Measurements from ENCODE around the gene ATP2C2.
"Not testable (repeated sequence)": the region's sequence is repeated elsewhere in the genome, so short reads cannot be mapped to it uniquely, and the experiment has no call there.

ATP2C2 gene

GRCh38 chr16:84341528-84342295 is 26.6 kb upstream of the ATP2C2 start:
- DNase-seq, result no peak

GRCh38 chr16:84343800-84344199 is 24.5 kb upstream of the ATP2C2 start:
- DNase-seq, result not testable (repeated sequence)

- no peak for DNase-seq
Observed at GRCh38 chr16:84344781-84345180, 23.6 kb upstream of the ATP2C2 start.

- no peak for DNase-seq
Observed at GRCh38 chr16:84347161-84347560, 21.2 kb upstream of the ATP2C2 start.

GRCh38 chr16:84348386-84348888 is 19.9 kb upstream of the ATP2C2 start:
- DNase-seq, result no peak

- no peak for DNase-seq
Observed at GRCh38 chr16:84349862-84350684, 18.3 kb upstream of the ATP2C2 start.

GRCh38 chr16:84350685-84351400 is 17.5 kb upstream of the ATP2C2 start:
- DNase-seq, result no peak

GRCh38 chr16:84351630-84352029 is 16.7 kb upstream of the ATP2C2 start:
- DNase-seq, result no peak

GRCh38 chr16:84354306-84354705 is 14.0 kb upstream of the ATP2C2 start:
- no peak for DNase-seq

GRCh38 chr16:84355149-84355548 is 13.2 kb upstream of the ATP2C2 start:
- no peak for DNase-seq

GRCh38 chr16:84356176-84356575 is 12.2 kb upstream of the ATP2C2 start:
- DNase-seq, result no peak

- no peak for DNase-seq
Observed at GRCh38 chr16:84356591-84357116, 11.7 kb upstream of the ATP2C2 start.

- DNase-seq, result no peak
Observed at GRCh38 chr16:84357191-84357651, 11.1 kb upstream of the ATP2C2 start.

GRCh38 chr16:84358601-84359295 is 9.6 kb upstream of the ATP2C2 start:
- DNase-seq, result no peak

GRCh38 chr16:84359326-84359725 is 9.0 kb upstream of the ATP2C2 start:
- no peak for DNase-seq

GRCh38 chr16:84360170-84360569 is 8.2 kb upstream of the ATP2C2 start:
- no peak for DNase-seq

GRCh38 chr16:84360748-84361147 is 7.6 kb upstream of the ATP2C2 start:
- DNase-seq, result no peak

GRCh38 chr16:84361546-84361945 is 6.8 kb upstream of the ATP2C2 start:
- no peak for DNase-seq

GRCh38 chr16:84362471-84362941 is 5.8 kb upstream of the ATP2C2 start:
- DNase-seq, result no peak

GRCh38 chr16:84366208-84366607 is 2.1 kb upstream of the ATP2C2 start:
- no peak for DNase-seq

- no peak for DNase-seq
Observed at GRCh38 chr16:84367297-84367680, 1.0 kb upstream of the ATP2C2 start.

GRCh38 chr16:84367750-84368307 is 509 bp upstream of the ATP2C2 start:
- DNase-seq, result no peak

Measured in femur (tissue), 1 donor.